Measurements from ENCODE around the gene XRCC4.

XRCC4 gene

DNA sequence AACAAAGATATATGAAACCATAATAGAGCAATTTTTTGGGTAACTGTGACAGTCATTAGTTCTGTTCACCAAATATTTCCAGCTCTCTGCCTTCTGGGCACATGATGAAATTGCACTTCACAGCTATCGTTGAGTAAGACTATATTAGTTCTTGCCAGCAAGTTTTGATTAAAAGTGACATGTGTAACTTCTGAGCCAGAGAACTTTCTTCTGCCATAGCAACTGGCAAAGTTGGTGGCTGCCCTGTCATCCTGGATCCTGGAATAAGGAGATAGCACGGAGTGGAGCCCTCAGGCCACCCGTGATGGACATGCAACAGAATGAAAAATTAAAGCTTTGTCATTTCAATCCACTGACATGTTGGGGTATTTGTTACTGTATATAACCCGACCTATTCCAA lies 199.8 kb downstream of the XRCC4 start:
- DNase-seq (ENCODE audit: low read depth): no peak

DNA sequence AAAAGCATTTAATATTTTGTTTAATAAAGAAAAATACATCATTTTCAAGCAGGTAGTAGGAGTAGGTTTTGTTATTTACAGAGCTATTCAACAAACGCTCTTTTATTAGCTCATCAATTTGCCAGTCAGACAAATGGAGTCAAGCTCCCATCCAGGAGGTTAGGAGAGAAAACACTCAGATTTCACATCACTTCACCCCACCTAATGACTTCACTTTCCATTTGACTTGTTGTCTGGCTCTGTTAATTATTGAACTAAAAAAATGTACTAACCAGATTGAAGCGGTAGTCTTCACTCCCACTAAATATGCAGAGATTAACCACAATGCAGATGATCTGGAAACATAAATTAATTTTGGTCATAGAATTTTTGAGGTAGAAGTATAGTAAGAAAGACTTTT lies 200.6 kb downstream of the XRCC4 start:
- no peak for DNase-seq (ENCODE audit: low read depth)

DNA sequence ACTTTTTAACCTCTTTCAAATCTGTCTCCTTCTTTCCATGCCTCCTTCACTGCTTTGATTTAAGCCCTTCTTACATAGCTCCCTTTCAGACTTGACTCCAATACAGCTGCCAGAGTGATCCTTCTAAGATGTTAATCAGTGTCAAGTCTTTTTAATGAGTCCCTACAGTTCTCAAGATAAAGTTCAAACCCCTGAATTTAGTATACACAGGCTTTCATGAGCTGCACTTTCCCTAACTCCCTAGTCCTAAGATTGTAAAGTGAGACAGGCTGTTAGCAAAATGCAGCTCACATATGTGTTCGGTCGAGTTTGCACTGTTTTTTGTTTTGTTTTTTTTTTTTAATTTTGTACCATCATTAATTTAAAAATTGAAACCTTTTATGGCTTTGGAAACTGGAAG lies 203.8 kb downstream of the XRCC4 start:
- DNase-seq (ENCODE audit: low read depth): no peak

DNA sequence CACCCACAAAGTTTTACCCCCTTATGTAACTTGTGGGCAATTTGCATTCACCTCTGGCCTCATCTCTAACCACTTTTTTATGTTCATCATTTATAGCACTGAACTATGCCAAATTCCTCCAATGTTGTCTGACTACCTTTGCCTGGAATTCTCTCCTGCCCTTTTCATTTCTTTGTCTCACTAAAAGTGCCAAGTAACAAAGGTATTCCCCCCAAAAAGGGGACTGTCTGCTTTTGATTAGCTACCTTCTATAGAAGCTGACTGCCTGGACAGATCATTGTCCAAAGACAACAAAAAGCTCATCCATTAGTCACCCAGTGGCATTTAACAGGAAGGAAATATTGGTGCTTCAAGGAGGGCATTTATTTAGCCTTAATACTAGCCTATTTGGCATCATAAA lies 204.3 kb downstream of the XRCC4 start:
- no peak for DNase-seq (ENCODE audit: low read depth)

DNA sequence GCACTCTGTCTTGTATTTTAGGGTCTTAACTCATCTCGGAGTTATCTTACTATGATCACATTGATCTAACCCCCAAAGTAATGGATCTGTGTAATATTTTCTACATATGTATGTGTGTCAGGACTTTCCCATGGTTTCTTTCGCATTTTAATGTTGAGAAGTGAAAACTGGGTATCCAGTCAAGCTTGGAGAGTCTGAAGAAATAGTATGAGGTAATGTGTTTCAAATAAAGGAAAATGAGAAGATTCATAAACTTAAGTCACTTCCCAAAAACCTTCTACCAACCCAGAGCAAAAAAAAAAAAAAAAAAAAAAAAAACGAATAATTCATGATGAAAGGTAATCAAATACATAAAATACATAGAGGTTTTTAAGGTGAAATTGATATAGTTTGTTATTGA lies 206.4 kb downstream of the XRCC4 start:
- DNase-seq (ENCODE audit: low read depth): no peak

DNA sequence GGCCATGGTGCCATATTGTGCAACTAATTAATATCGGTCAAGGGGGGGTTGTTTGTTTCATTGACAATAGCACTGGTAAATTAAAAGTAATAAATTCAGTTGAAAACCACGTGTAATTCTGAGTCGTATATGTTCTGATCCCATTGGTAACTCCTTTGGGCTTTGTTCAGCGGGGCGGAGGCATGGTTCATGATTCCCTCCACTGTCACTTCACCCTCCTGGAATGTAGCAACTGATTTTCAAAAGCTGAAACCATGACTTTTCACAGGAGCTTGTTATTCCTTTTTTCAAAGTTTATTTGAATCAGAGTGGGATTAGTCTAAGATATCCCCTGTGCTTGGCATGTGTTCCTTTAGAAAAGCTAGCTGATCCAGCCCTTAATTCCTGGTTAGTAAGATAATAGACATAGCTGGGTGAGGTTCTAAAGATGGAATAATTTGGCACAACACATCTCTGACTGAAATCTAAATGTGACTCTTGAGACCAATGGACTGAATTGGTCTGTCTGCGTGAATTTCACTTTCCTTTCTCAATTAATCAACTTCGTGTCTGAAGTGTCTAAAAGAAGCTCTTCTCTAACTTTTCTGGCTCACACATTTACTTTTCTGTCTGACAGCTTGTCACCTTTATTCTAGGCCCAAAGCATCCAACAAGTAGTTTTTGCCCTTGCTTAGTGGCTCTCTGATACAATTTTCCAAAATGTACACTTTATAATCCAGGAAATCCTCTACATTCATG lies 208.5 kb downstream of the XRCC4 start:
- no peak for DNase-seq (ENCODE audit: low read depth)

DNA sequence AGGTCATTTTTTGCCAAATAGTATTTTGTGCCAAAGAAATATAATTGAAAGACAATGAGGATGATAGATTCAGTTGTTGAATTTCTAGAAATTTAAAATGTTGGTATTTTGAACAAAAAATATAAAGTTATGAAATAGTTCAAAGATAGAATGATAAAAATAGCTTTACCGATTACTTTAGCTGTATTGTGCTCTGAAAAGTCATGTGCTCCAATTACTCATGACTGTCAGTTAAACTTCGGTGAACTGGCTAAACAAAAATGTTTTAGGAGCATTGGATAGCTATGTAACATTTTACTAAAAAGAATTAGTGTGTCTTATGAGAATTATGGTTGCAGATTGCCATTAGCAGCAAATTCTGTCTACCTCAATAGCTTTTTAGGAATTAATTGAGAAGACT lies 216.9 kb downstream of the XRCC4 start:
- no peak for DNase-seq (ENCODE audit: low read depth)

DNA sequence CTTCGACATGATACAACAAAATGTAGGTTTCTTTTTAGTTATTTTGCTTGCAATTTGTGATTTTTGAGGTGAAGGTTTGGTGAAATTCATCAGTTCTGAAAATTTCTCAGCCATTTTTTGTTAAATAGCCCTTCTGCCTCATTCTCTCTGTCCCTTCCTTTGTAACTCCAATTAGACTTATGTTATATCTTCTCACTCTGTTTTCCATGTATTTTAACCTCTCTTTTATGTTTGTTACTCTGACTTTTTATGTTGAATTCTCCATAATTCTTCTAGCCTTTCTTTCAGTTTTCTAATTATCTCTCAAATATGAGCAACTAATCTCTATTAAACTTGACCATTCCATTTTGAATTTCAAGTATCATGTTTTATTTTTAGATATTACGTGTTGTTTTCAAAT lies 222.0 kb downstream of the XRCC4 start:
- no peak for DNase-seq (ENCODE audit: low read depth)

DNA sequence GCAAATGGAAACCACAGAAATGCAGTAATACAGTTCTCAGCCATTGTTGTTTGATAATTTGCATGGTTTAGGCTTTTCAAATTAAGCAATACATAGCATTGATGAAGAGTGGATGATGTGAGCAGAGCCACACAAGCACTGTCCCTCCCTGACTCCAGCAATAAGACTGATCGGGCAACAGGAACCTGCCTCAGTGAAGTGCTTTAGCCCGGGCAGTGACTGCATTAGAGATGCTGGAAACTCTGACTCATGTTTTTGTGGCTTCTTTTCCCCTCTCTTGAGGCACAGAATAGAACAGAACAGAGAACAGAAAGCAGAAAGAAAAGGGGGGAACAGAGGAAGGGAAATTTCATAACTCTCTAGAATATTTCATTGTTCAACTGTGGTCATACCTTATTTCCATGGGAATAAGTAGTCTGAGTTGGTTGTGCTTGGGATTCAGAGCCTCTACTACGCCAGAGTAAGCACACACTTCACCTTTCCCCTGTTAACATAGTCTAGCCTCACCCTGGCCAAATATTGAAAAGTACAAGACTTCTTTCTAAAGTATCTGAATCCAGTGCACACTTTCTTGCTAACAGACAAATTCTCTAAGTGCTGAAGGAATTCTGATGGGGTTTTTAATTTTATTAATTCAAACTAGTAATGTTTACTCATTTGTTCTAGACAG lies 229.4 kb downstream of the XRCC4 start:
- DNase-seq (ENCODE audit: low read depth): no peak

DNA sequence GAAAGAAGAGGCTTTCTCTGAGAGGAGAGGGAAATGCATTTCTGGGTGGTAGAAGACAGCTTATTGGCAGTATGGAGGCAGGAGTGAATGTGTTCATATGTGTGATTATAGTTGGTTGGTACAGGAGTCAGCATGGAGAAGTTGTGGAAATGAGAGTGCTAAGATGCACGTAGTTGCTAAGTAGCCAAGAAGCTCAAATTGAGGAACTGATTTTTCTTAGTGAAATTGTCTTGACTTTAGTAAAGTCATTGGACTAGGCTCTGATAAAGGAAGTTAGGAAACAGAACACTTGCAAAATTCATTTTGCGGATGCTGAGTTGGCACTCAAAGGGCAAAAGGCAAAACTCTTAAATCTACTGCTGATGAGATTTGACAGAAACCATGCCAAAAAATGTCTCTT lies 235.3 kb downstream of the XRCC4 start:
- no peak for DNase-seq (ENCODE audit: low read depth)

DNA sequence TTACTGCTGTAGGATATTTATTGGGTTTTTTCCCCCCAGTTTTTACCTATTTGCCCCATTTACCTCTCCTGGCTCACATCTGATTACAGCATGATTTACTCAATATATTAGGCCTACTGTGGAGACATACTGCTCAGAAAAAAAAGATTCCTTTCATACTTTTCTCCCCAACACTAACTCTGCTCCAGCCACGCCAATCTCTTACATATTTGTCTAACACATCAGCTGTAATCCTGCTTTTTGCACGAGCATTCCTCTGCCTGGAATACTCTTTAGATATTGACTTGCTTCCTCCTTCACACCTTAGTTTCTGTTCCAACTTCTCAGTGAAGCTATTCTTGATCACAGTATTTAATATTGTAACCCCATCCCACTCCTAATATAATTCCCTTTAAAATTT lies 236.1 kb downstream of the XRCC4 start:
- no peak for DNase-seq (ENCODE audit: low read depth)

DNA sequence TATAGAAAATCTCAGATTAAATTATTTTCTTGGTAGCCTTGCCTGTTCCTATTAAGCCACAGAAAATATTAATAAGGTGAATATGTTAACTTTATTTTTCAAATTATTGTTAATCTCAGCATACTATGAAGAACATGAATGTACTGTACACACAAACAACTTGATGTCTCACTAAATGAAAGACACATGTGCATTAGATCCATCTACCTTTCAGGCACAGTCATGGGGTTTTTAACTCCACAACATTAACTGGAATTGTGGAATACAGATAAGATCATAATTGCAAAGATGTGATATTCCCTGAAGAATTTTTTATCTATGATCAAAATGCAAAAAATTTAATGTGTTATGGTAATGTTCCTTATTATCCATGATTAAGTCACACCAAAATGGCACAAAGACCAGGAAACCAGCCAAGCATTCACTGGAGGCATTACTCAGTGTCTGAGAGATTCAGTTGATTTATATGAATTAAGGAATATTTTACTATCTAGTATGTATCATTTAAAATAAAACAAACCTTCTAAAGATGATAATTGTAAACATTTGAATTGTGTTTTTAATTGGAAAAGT lies 244.2 kb downstream of the XRCC4 start:
- DNase-seq (ENCODE audit: low read depth): no peak

DNA sequence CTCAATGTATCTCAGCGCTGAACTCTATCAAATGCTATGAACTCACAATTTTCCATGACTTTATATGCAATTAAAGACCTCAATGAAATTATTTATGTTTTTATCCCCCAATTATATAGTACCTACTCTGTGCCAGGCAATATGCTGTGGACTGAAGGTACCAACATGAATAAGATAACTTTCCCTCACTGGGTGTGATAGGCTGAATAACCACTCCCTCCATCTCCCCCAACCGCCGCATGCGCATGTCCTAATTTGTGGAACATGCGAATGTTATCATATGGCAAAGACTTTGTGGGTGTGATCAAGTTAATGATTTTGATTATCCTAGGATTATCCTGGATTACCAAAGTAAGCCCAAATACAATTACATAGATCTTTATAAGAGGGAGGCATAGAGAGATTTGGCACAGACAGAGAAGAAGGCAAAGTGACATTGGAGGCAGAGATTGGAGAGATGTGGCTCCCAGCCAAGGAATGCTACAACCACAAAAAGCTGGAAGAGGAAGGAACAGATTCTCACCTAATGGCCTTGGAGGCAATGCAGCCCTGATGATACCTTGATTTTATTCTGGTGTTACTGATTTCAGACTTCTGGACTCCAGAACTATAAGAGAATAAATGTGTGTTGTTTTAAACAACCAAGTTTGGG lies 245.1 kb downstream of the XRCC4 start:
- DNase-seq (ENCODE audit: low read depth): no peak

DNA sequence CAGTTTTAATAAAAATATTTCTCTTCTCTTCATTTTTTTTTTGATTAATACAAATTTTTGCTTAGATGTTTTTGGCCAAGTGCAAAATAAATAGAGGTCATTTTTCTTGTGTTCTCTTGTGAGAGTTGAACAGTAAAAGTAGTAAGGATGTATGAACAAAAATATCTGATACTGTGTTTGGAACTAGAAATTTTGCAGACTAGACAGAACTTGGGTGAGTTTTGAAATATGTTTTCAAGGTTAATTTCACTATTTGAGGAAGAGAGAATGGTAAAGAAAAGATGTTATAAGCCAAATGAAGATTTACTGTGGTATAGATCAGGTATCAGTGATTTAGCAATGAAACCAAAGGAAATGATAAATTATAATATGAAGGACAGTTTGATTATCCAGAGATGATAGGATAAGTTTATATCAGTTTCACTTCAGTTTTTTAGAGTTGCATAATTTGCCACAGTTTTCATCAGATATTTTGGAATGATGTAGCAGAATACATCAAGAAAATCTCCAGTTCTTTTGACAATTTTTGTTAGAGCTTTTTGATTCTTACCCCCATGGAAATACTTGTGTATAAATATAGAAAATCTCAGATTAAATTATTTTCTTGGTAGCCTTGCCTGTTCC lies 246.3 kb downstream of the XRCC4 start:
- no peak for DNase-seq (ENCODE audit: low read depth)

DNA sequence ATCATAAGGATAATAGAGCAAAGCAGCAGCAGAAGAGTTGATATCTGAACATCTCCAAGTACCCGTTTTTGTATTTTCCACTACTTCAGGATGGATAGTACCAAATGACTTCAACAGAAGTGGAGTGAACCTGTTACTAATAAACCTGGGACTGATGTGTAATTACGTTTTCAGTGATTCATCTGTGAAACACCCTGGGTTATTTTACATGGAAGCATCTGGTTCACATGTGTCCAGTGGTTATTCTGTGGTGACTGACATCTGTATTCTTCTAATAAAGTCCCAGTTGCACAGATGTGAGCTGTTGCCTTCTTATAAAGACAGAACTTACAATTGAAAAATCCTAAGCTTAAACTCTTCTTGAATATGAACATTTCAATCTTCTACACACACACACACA lies 254.5 kb downstream of the XRCC4 start:
- DNase-seq (ENCODE audit: low read depth): no peak

DNA sequence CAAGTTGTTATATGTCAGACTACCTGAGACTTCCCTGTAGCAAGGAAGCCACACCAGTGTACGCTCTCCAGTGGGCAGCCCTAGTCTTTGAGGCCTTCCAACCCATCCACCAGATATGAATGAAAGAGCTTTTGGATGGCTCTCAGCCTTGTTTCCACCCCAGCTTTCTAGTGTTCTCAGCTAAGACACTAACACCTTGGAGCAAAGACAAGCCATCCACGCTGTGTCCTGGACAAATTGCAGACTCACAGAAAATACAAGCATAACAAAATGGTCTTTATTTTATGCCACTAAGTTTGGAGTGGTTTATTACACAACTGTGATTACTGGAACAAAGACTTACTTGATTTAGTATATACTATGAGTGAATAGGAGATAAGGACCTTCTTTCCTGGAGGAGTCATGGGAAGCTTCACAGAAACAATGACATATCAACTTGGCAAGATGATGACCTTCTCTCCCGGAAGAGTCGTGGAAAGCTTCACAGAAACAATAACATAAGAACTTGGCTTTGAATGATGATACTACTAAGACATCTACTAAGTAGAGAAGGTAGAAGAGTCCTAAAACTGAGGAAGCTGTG lies 260.2 kb downstream of the XRCC4 start:
- DNase-seq (ENCODE audit: low read depth): no peak

DNA sequence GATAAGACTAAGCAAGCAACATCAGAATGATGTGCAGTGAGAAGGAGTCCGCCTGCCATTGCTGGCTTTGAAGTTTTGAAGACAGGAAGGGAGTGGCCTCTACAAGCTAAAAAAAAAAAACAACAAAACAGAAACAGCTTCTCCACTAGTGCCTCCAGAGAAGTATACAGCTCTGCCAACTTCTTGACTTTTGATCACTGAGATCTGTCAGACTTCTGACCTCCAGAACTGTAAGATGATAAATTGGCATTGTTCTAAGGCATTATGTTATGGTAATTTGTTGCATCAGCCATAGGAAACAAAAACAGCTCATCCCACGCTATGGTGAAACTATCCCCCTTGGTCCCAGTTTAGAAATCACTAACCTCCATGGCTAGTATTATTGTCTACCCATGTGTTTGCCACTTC lies 263.2 kb downstream of the XRCC4 start:
- no peak for DNase-seq (ENCODE audit: low read depth)

DNA sequence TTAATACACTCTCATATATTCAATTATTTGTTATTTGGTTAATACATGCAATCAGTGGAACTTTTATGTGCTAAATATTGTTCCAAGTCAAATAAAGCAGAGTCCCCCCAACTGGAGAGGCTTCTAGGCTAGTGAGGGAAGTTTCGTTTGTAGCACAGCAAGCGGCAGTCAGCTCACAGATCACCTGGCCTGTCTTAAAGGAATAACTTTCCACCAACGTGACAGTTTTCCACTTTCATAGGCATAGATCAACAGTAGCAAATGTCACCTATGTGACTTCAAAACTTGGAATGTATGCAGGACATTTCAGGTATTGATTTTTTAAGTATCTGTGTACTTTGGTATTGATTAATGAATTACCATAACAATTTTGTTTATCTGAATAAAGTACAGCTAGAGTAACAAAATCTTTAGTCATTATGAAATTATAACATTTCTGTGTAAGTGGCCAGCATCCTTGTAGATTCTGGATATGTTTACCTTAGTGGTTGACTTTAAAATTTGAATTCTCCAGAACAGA lies 264.5 kb downstream of the XRCC4 start:
- no peak for DNase-seq (ENCODE audit: low read depth)

DNA sequence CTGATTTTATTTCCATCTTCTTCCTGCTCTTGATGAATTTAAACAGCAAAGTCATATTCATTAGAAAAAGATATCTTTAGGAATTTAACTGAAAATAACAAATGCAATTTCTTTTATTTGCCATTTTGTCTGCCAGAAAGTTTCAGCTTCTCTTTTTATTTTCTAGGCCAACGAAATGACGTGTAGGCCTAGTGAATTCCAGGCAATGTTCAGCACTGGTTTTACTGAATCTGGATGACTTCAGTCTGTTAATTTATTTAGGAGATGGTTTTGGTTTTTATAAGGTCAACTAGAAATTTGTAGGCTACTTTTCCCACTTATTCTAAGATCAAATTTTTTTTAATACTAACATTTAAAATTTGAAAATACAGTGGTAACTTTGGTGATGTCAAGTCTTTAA lies 265.1 kb downstream of the XRCC4 start:
- no peak for DNase-seq (ENCODE audit: low read depth)

DNA sequence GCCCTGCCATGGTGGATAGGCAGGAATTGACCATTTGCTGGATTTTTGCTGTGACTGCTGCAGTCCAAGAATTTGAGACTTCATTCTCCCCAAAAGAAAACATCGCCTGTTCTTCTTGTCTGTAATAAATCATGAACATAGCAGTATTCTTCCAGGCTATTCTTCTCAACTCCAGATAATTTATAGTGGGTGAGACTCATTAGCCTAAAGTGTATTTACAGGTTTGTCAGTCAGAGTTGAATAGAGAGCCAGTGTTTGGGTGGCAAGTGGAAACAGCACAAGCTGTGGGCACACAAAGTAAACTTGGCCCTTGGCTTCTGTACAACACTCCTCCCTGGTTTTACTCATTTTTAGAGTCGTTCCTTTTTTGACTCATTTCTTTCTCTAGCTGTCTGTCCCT lies 266.0 kb downstream of the XRCC4 start:
- DNase-seq (ENCODE audit: low read depth): no peak

DNA sequence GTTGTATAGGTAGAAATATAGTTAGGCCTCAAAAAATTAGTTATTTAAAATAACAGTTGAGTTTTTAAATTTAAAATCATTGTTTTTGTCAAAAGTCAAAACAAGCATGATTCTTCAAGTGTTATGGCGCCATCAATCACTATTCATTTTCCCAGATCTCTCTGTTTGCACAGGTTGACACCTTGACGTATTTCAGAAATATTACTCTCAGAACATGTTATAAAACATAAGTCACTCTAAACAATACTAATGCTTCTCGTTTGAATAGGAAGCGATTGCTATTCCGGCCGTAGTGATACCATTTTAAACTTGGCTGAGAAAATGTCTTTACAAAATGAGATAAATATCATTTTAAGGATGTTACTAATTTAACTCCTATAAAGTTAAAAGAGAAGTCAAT lies 268.1 kb downstream of the XRCC4 start:
- DNase-seq (ENCODE audit: low read depth): no peak

DNA sequence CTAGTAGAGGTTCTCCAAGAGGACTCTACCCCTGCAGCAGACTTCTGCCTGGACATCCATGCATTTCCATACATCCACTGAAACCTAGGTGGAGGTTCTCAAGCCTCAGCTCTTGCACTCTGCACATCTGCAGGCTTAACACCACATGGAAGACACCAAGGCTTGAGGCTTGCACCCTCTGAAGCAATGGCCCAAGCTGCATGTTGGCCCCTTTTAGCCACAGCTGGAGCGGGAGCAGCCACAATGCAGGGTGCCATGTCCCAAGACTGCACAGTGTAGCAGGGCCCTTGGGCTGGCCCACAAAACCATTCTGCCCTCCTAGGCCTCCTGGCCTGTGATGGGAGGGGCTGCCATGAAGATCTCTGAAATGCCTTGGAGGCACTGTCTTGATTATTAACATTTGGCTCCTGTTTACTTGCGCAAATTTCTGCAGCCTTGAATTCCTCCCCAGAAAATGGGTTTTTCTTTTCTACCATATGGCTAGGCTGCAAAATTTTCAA lies 271.0 kb downstream of the XRCC4 start:
- DNase-seq (ENCODE audit: low read depth): no peak
